Islet precursor cell (in vitro differentiated cells): ENCODE measurements around the gene TNS2.
A peak's percentile ranks its signal among the peaks of the same experiment; 100 is the strongest.

Experiments used
- DNase-seq: peaks from one replicate; pipeline ENCODE4 v3.0.0-alpha.2; 2018

TNS2 gene

GRCh38 chr12:53068811-53069585 lies 19.1 kb downstream of the TNS2 start:
- peak; percentile 55 for DNase-seq

- DNase-seq = peak; percentile 52
These were observed 20.0 kb downstream of the TNS2 start for GRCh38 chr12:53069621-53070410.

GRCh38 chr12:53070877-53071492 lies 21.1 kb downstream of the TNS2 start:
- peak; percentile 74 for DNase-seq

GRCh38 chr12:53071591-53072551 lies 22.0 kb downstream of the TNS2 start:
- peak; percentile 54 for DNase-seq

- DNase-seq = no peak
These were observed 24.0 kb downstream of the TNS2 start for GRCh38 chr12:53073881-53074280.

- peak; percentile 45 for DNase-seq
These were observed 24.6 kb downstream of the TNS2 start for GRCh38 chr12:53074283-53074998.

GRCh38 chr12:53074999-53075370 lies 25.1 kb downstream of the TNS2 start:
- no peak for DNase-seq

GRCh38 chr12:53076461-53076860 lies 26.6 kb downstream of the TNS2 start:
- DNase-seq = no peak

GRCh38 chr12:53077030-53077429 lies 27.2 kb downstream of the TNS2 start:
- peak; percentile 47 for DNase-seq

- no peak for DNase-seq
These were observed 28.8 kb downstream of the TNS2 start for GRCh38 chr12:53078425-53079225.

- peak; percentile 100 for DNase-seq
These were observed 29.6 kb downstream of the TNS2 start, which contains the start of gene SPRYD3 for GRCh38 chr12:53079226-53080117. SPRYD3 (minus strand) TSS chr12:53079390; CDS start chr12:53079333, 57 bp downstream.

- DNase-seq = no peak
These were observed 32.8 kb downstream of the TNS2 start for GRCh38 chr12:53082637-53083175.

- no peak for DNase-seq
These were observed 36.5 kb downstream of the TNS2 start for GRCh38 chr12:53086361-53086760.

- no peak for DNase-seq
These were observed 40.2 kb downstream of the TNS2 start for GRCh38 chr12:53090105-53090504.

- no peak for DNase-seq
These were observed 40.7 kb downstream of the TNS2 start for GRCh38 chr12:53090554-53090953.

- DNase-seq = no peak
These were observed 41.9 kb downstream of the TNS2 start for GRCh38 chr12:53091756-53092155.

GRCh38 chr12:53093777-53094393 lies 44.0 kb downstream of the TNS2 start:
- no peak for DNase-seq

GRCh38 chr12:53094394-53094787 lies 44.5 kb downstream of the TNS2 start:
- no peak for DNase-seq
